K562 (cell line): ENCODE results near the gene EHD2. TPM values are rescaled to one million over a fixed set of nuclear protein-coding genes. Genes with fewer than 3 reads are reported as not detected.

Experiments
- DEAF1 ChIP-seq: fragments of 450-650 bp; formaldehyde crosslinking; IDR thresholded peaks from 2 replicates; pipeline ENCODE4 v1.4.0; 2020; ENCODE audit warnings: mild to moderate bottlenecking, moderate library complexity
- DPF2 ChIP-seq: fragments of 450-650 bp; IDR thresholded peaks from 2 replicates; pipeline ENCODE4 v1.6.1; 2016
- HCFC1 ChIP-seq: IDR thresholded peaks from 2 replicates; pipeline ENCODE4 v1.6.1; 2012; ENCODE audit warnings: low read depth, low read length, improper control_type of control experiment
- KAT7 ChIP-seq: sonication (generic); formaldehyde crosslinking; IDR thresholded peaks from 2 replicates; pipeline ENCODE4 v1.8.0; 2022; ENCODE audit warnings: missing genetic modification reagents, mild to moderate bottlenecking, borderline replicate concordance
- KDM5B ChIP-seq: fragments of 200-600 bp; sonication (generic); IDR thresholded peaks from 2 replicates; pipeline ENCODE4 v1.6.1; 2012; ENCODE audit warnings: low read depth, mild to moderate bottlenecking, moderate library complexity, low read length, control low read depth, inconsistent platforms; ENCODE audit not compliant: insufficient replicate concordance
- MAZ ChIP-seq, 2 experiments: fragments of 450-650 bp in 1 of 2; sonication (generic) in 1 of 2; formaldehyde crosslinking; IDR thresholded peaks in 1 of 2; conservative IDR thresholded peaks in 1 of 2; 2 replicates each; pipeline versions ENCODE4 v1.4.0 to v1.5.0; 2020; ENCODE audit warnings: mild to moderate bottlenecking in 1 of 2, missing genetic modification reagents in 1 of 2
- OTX1 ChIP-seq: fragments of 450-650 bp; formaldehyde crosslinking; IDR thresholded peaks from 2 replicates; pipeline ENCODE4 v1.4.0; 2022; ENCODE audit warnings: mild to moderate bottlenecking
- PHF21A ChIP-seq: fragments of 450-650 bp; IDR thresholded peaks from 2 replicates; pipeline ENCODE4 v1.6.1; 2017; ENCODE audit warnings: low read depth, borderline replicate concordance
- POLR2B ChIP-seq: fragments of 450-650 bp; IDR thresholded peaks from 2 replicates; pipeline ENCODE4 v1.6.1; 2018; ENCODE audit warnings: low read depth; ENCODE audit not compliant: partially characterized antibody
- RAD21 ChIP-seq, 2 experiments: fragments of 250-450 bp in 1 of 2; fragments of 450-650 bp in 1 of 2; sonication (Bioruptor Pico) in 1 of 2; formaldehyde crosslinking in 1 of 2; IDR thresholded peaks in 1 of 2; conservative IDR thresholded peaks in 1 of 2; 2 replicates each; pipeline versions ENCODE4 v1.4.0 to v1.8.0; 2020 to 2022; ENCODE audit warnings: mild to moderate bottlenecking in 2 of 2, moderate library complexity in 1 of 2
- TRIM24 ChIP-seq, 2 experiments: fragments of 450-650 bp; IDR thresholded peaks; 2 replicates each; pipeline ENCODE4 v1.6.1; 2016
- VEZF1 ChIP-seq: fragments of 200-800 bp; sonication (Bioruptor generic); IDR thresholded peaks from 2 replicates; pipeline ENCODE4 v1.6.1; 2017; ENCODE audit warnings: missing genetic modification characterization, missing compliant biosample characterization
- ZBTB2 ChIP-seq: fragments of 450-650 bp; IDR thresholded peaks from 2 replicates; pipeline ENCODE4 v1.6.1; 2016; ENCODE audit warnings: antibody characterized with exemption
- ZBTB7A ChIP-seq: IDR thresholded peaks from 2 replicates; pipeline ENCODE4 v1.6.1; 2011; ENCODE audit warnings: low read depth, mild to moderate bottlenecking, low read length, moderate library complexity, borderline replicate concordance; ENCODE audit not compliant: control insufficient read depth
- ZNF280A ChIP-seq: fragments of 450-650 bp; IDR thresholded peaks from 2 replicates; pipeline ENCODE4 v1.6.1; 2018; ENCODE audit warnings: mild to moderate bottlenecking, low read depth; ENCODE audit not compliant: partially characterized antibody
- ZNF740 ChIP-seq, 3 experiments: fragments of 200-800 bp in 1 of 3; sonication (Bioruptor generic) in 1 of 3; sonication (generic) in 1 of 3; formaldehyde crosslinking in 1 of 3; IDR thresholded peaks; 2 replicates each; pipeline versions ENCODE4 v1.6.1 to v1.8.0; 2016 to 2022; ENCODE audit warnings: mild to moderate bottlenecking in 2 of 3, missing compliant biosample characterization in 2 of 3, missing genetic modification characterization in 2 of 3, missing genetic modification reagents in 1 of 3
- polyA plus RNA-seq, 8 experiments: library from polyadenylated mRNA; depleted of rRNA in 4 of 8; stranded (reverse) in 5 of 8; unstranded in 3 of 8; fragments of >200 nt; fragmentation: Nextera tagmentation in 2 of 8; fragmentation: Illumina TruSeq in 1 of 8; extraction: Ambion mirVana in 2 of 8; extraction: Trizol in 1 of 8; gene quantifications; 2 replicates each; pipeline versions ENCODE4 v1.2.1 to v1.2.3, GENCODE V29; 2011 to 2014; ENCODE audit warnings: inconsistent platforms in 1 of 8, missing spikeins in 1 of 8
- total RNA-seq, 7 experiments: library from RNA; depleted of rRNA in 6 of 7; stranded (reverse); fragments of >200 nt in 6 of 7; fragmentation: Illumina TruSeq in 2 of 7; extraction: Trizol in 2 of 7; gene quantifications; 2 replicates each; pipeline versions ENCODE4 v1.2.1 to v1.2.3, GENCODE V29; 2011 to 2021; ENCODE audit warnings: low replicate concordance in 1 of 7

EHD2 gene
- total and polyA plus RNA-seq, 9 of the 15 experiments (the other 6 are each of a cell fraction or from before 2014, with no cell fraction given), result 1.7 to 32.2 (median 3.0) TPM

GRCh38 chr19:47713046-47714021 is at the start of gene EHD2 (continued):
- no peak for TF ChIP-seq ZNF280A
- TF ChIP-seq ZNF740 (CRISPR knock-in tag; IDR thresholded peaks at IDR 0.05), result peak; percentile 64; the same call in 1 of the 2 replicates
- TF ChIP-seq ZNF740 (tag; IDR thresholded peaks at IDR 0.05), result no peak; a peak in 2 of 4 replicates
- TF ChIP-seq TRIM24 (IDR thresholded peaks at IDR 0.05), result peak in 1 of 2 experiments; percentile 7; a peak in 1 of 4 replicates
- peak; percentile 50 for TF ChIP-seq POLR2B
- TF ChIP-seq MAZ (CRISPR knock-in tag; conservative IDR thresholded peaks at IDR 0.05 in 1 of 2, IDR thresholded peaks at IDR 0.05 in 1 of 2), result peak; percentile 97 to 99
- peak; percentile 49 for TF ChIP-seq KDM5B
- 0 out of 2 replicates have a peak, but pooled peaks have one; percentile 36 for TF ChIP-seq OTX1 (CRISPR knock-in tag)
- peak; percentile 92; the same call in 1 of the 2 replicates for TF ChIP-seq ZBTB7A
- TF ChIP-seq HCFC1, result 0 out of 2 replicates have a peak, but pooled peaks have one; percentile 12
- TF ChIP-seq KAT7 (CRISPR knock-in tag), result peak; percentile 40; the same call in 1 of the 2 replicates
- peak; percentile 96 to 98 for TF ChIP-seq RAD21 (CRISPR knock-in tag; conservative IDR thresholded peaks at IDR 0.05 in 1 of 2, IDR thresholded peaks at IDR 0.05 in 1 of 2)
- TF ChIP-seq DPF2, result peak; percentile 73
- TF ChIP-seq PHF21A, result 0 out of 2 replicates have a peak, but pooled peaks have one; percentile 0
- TF ChIP-seq DEAF1 (CRISPR knock-in tag), result peak; percentile 87
- TF ChIP-seq VEZF1 (CRISPR knock-in tag), result peak; percentile 97
- TF ChIP-seq ZBTB2, result peak; percentile 74; the same call in 1 of the 2 replicates
